ENCODE data around the gene CXCR6.

- TF ChIP-seq ZSCAN18 (tag by site-specific recombination; IDR thresholded peaks at IDR 0.05) (no peak), PRDM4 (tag by site-specific recombination; IDR thresholded peaks at IDR 0.05) (no peak), ZBTB20 (tag by site-specific recombination; IDR thresholded peaks at IDR 0.05) (no peak), REPIN1 (tag by site-specific recombination; IDR thresholded peaks at IDR 0.05; ENCODE audit: low read depth) (no peak), CTCF (tag by site-specific recombination; IDR thresholded peaks at IDR 0.05) (no peak), ZNF274 (IDR thresholded peaks at IDR 0.05; ENCODE audit: low read length) (no peak), ZNF274 (tag by site-specific recombination; IDR thresholded peaks at IDR 0.05; ENCODE audit: borderline replicate concordance) (no peak), ZNF138 (tag by site-specific recombination; IDR thresholded peaks at IDR 0.05; ENCODE audit: borderline replicate concordance) (no peak)
Observed at GRCh38 chr3:45914362-45915058, 28.8 kb upstream of the CXCR6 start.
